ENCODE measurements around the gene ATG7.

ATG7 gene

DNA sequence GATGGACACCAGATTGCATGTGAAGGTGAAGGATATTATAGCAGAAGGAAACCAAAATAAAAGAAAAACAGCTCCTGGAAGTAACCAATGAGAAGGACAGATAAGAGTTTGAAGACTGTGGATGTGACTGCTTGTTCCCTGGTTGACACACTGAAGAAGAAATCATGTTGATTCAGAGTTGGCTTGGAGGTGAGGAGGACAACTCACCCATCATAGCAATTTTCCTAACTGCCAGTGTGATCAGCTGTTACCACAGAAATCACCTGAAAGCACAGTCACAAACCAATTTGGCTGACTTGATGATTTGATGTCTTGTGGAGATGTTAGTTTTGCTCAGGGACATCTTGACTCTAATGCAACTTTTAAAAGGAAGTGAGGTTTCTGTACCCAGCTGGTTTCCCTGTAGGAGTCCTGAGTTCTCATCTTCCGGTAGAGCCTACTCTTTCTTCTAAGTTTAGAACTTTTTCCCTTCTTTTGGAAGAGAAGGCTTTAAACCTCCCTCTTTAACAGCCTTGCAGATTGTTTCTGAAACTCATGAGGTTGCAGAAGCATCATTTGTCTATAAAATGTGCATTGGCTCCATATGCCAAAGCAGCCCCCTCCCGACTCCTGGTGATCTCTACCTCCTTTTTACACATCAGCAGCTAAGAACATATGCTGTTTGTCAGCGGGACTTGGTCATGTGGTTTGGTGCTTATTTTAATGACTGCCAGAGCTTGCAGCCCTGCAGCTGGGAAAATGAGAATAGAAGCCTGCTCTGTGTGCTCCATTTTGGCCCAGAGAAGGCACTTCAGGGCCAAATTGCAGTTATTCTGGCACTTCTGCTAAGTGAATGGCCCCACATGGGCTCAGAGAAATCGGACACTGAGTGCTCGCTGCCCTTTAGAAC, 10.3 kb downstream of the ATG7 start:
- TF ChIP-seq, protein P1, sequence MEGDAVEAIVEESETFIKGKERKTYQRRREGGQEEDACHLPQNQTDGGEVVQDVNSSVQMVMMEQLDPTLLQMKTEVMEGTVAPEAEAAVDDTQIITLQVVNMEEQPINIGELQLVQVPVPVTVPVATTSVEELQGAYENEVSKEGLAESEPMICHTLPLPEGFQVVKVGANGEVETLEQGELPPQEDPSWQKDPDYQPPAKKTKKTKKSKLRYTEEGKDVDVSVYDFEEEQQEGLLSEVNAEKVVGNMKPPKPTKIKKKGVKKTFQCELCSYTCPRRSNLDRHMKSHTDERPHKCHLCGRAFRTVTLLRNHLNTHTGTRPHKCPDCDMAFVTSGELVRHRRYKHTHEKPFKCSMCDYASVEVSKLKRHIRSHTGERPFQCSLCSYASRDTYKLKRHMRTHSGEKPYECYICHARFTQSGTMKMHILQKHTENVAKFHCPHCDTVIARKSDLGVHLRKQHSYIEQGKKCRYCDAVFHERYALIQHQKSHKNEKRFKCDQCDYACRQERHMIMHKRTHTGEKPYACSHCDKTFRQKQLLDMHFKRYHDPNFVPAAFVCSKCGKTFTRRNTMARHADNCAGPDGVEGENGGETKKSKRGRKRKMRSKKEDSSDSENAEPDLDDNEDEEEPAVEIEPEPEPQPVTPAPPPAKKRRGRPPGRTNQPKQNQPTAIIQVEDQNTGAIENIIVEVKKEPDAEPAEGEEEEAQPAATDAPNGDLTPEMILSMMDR (IDR thresholded peaks at IDR 0.05; ENCODE audit: low read depth, low read length, missing control alignments): no peak
- DNase-seq (ENCODE audit: extremely low read depth, low read depth): peak; percentile 72
- no peak overlapping the region for H3K4me3 ChIP-seq (replicated peaks; ENCODE audit: low read depth, low read length)

DNA sequence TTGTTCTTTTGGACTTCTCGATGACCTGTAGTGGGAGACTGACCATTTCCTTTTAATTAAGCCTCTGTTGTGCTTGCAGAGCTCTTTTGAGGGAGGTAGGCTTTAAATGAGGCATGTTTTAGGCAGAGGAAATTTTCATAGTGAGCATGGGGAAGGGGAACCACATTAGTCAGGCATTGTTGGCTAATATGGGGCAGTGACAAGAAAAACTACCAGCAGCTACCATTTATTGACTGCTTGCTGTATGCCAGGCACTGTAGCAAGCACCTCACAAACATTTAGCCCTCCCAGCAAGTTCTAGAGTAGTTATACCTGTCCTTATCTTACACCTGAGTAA, 10.9 kb downstream of the ATG7 start:
- no peak for DNase-seq (ENCODE audit: extremely low read depth, low read depth)
- TF ChIP-seq, protein P1 (IDR thresholded peaks at IDR 0.05; ENCODE audit: low read depth, low read length, missing control alignments): no peak
- H3K4me3 ChIP-seq (replicated peaks; ENCODE audit: low read depth, low read length): no peak overlapping the region

DNA sequence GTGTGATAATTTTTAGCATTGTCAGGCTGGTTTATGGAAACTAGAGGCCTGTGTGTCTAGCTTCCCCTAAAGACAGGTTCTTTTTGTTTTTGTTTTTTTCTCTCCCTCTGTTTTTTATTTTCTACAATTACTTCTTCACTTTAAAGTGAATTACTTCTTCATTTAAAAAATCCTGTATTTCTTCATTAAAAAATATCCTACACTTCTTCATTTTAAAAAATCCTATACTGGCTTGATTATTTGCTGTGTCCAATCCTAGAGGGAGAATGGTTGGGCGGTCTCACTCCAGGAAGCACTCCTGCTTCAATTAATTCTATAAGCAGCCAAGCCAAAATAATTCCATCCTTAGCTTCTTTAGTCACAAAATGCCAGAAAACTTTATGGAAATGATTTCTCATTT, 11.8 kb downstream of the ATG7 start:
- TF ChIP-seq, protein P1 (IDR thresholded peaks at IDR 0.05; ENCODE audit: low read depth, low read length, missing control alignments): no peak
- H3K4me3 ChIP-seq (replicated peaks; ENCODE audit: low read depth, low read length): no peak overlapping the region
- no peak for DNase-seq (ENCODE audit: extremely low read depth, low read depth)

DNA sequence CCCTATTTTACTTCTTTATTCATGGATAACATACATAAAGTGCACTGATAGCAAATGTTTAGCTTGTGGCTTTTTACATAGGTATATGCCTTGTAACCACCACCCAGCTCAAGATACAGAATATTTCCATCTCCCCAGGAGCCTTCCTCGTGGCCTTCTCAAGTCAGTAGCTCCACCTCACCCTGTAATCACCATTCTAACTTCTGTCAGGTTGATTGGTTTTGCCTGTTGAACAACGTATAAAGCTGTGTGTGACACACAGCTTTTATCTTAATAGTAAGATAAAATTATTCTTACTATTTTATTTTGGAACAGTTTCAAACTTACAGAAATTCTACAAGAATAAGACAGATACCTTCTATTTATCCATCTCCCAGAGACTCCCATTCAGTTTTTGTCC, 13.3 kb downstream of the ATG7 start:
- no peak overlapping the region for H3K4me3 ChIP-seq (replicated peaks; ENCODE audit: low read depth, low read length)
- TF ChIP-seq, protein P1 (IDR thresholded peaks at IDR 0.05; ENCODE audit: low read depth, low read length, missing control alignments): no peak
- DNase-seq (ENCODE audit: extremely low read depth, low read depth): no peak

DNA sequence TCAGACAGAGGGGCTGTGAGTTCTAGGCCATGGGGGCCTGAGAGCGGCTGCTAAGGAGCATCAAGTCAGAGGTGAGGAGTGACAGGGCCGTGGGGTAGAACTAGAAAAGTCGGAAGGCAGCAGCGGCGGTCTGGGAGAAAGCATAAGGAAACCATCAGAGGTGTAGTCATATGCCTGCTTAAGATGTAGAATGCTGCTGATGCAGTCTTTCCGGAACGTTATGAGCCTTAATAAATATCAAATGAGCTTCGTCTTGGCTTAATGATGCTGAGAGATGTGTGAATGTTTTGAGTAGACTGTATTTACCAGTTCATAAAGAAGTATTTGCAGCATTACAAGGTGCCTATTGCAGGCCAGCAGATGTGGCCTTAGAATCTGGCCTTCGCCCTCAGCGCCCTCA, 15.2 kb downstream of the ATG7 start:
- no peak overlapping the region for H3K4me3 ChIP-seq (replicated peaks; ENCODE audit: low read depth, low read length)
- TF ChIP-seq, protein P1 (IDR thresholded peaks at IDR 0.05; ENCODE audit: low read depth, low read length, missing control alignments): no peak
- DNase-seq (ENCODE audit: extremely low read depth, low read depth): no peak

DNA sequence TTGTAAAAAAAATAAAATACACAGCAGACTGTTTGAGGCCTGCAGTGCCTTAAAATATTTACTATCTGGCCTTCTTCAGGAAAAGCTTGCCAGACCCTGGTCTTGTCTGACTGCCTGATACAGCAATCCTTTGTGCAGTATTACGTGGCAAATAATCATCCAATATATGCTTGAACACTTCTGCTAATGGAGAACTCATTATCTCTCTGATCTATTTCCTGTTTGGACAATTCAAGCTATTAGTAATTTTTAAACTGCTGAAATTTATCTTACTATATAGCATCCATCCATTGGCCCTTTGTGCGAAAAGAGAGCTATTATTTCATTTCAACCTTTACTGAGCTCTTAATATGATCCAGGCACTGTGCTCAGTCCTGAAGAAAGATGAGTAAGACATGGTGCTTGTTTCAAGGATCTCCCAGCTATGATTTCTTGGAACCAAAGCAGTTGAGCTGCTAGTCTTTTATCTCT, 15.9 kb downstream of the ATG7 start:
- H3K4me3 ChIP-seq (replicated peaks; ENCODE audit: low read depth, low read length): peak overlapping the region; percentile 23; the same call in 1 of the 2 replicates
- TF ChIP-seq, protein P1 (IDR thresholded peaks at IDR 0.05; ENCODE audit: low read depth, low read length, missing control alignments): no peak
- no peak for DNase-seq (ENCODE audit: extremely low read depth, low read depth)
